ENCODE data around the gene KRTAP23-1.

The KRTAP23-1 gene

GRCh38 chr21:30306884-30307283, 41.5 kb downstream of the KRTAP23-1 start:
- no peak for DNase-seq (ENCODE audit: low spot score)

GRCh38 chr21:30305136-30305535, 43.3 kb downstream of the KRTAP23-1 start:
- DNase-seq (ENCODE audit: low spot score), result no peak
